Smooth muscle cell (in vitro differentiated cells): ENCODE data around the gene HORMAD2. TPM values are rescaled to one million over a fixed set of nuclear protein-coding genes. Genes with fewer than 3 reads are reported as not detected.
A peak's percentile ranks its signal among the peaks of the same experiment; 100 is the strongest.

Experiments
- DNase-seq: peaks from one replicate; lab custom pipeline; 2025; ENCODE audit not compliant: unreplicated experiment; lab: John Stamatoyannopoulos, UW
- H2AFZ ChIP-seq: fragments of 200-600 bp; sonication (generic); 2 replicates; pipeline ENCODE4 v1.6.0; 2016; ENCODE audit warnings: antibody characterized with exemption, low read depth, mild to moderate bottlenecking
- H3F3A ChIP-seq: fragments of 200-600 bp; sonication (generic); 2 replicates; pipeline ENCODE4 v1.6.0; 2017; ENCODE audit warnings: antibody characterized with exemption, low read depth
- H3K27ac ChIP-seq: fragments of 200-600 bp; sonication (generic); 2 replicates; pipeline ENCODE4 v1.5.1; 2016; ENCODE audit warnings: low read depth, mild to moderate bottlenecking
- H3K27me3 ChIP-seq: fragments of 200-600 bp; sonication (generic); 2 replicates; pipeline ENCODE4 v1.6.1; 2016; ENCODE audit warnings: low read depth, mild to moderate bottlenecking
- H3K36me3 ChIP-seq: fragments of 200-600 bp; sonication (generic); 2 replicates; pipeline ENCODE4 v1.5.1; 2016; ENCODE audit warnings: low read depth
- H3K4me1 ChIP-seq: fragments of 200-600 bp; sonication (generic); 2 replicates; pipeline ENCODE4 v1.5.1; 2016; ENCODE audit warnings: low read depth
- H3K4me2 ChIP-seq: fragments of 200-600 bp; sonication (generic); 2 replicates; pipeline ENCODE4 v1.6.0; 2016; ENCODE audit warnings: mild to moderate bottlenecking
- H3K4me3 ChIP-seq: fragments of 200-600 bp; sonication (generic); 2 replicates; pipeline ENCODE4 v1.5.1; 2016; ENCODE audit warnings: mild to moderate bottlenecking
- H3K79me2 ChIP-seq: fragments of 200-600 bp; sonication (generic); 2 replicates; pipeline ENCODE4 v1.6.0; 2016; ENCODE audit warnings: low read depth, mild to moderate bottlenecking
- H3K9ac ChIP-seq: fragments of 200-600 bp; sonication (generic); 2 replicates; pipeline ENCODE4 v1.6.0; 2016; ENCODE audit warnings: low read depth
- H3K9me3 ChIP-seq: fragments of 200-600 bp; sonication (generic); replicated peaks from 2 replicates; pipeline ENCODE4 v1.5.1; 2016; ENCODE audit warnings: low read depth
- H4K20me1 ChIP-seq: fragments of 200-600 bp; sonication (generic); 2 replicates; pipeline ENCODE4 v1.6.0; 2016; ENCODE audit warnings: low read depth
- WGBS: methylation state at CpG from one replicate; pipeline ENCODE4 v1.1.7; 2016; ENCODE audit warnings: low lambda C conversion rate; 5-methylcytosine and 5-hydroxymethylcytosine counted together
- polyA plus RNA-seq: library from polyadenylated mRNA; unstranded; fragments of >200 nt; fragmentation: Nextera tagmentation; extraction: Ambion mirVana; gene quantifications from 2 replicates; pipeline ENCODE4 v1.2.1, GENCODE V29; 2016
- total RNA-seq: library from RNA; depleted of rRNA; stranded (reverse); fragments of >200 nt; gene quantifications from 2 replicates; pipeline ENCODE4 v1.2.3, GENCODE V29; 2014
- TF ChIP-seq, protein P1 (sequence below): fragments of 200-600 bp; sonication (generic); IDR thresholded peaks from 2 replicates; pipeline ENCODE4 v1.5.1; 2017; ENCODE audit warnings: borderline replicate concordance, mild to moderate bottlenecking, antibody characterized with exemption; ENCODE audit not compliant: insufficient read depth, poor library complexity, severe bottlenecking

Gene HORMAD2
- total and polyA plus RNA-seq, 2 experiments from 2014 or later: 1.4 TPM; not detected in 1

DNA sequence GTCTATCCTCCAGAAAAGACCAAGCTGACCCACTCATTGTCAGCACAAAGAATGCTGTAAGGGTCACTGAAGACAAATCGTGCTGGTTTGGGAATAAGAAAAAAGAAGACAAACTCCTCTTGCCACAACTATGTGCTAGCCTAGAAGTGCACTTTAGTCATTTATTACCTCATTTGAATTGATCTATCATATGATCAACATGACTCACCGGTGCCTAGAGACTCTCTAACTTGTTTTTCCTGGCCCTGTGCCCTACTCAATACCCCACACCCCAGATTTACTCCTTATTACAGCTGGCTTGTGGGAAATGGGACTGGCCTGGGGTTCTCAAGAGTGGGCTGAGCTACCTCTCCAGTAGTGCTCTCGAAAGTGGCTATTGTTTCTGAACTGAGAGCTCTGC, 35.9 kb upstream of the HORMAD2 start:
- Histone ChIP-seq H3K9ac (peak overlapping the region; percentile 57), H3K36me3 (no peaks in the 10 kb centered on the region), H3K9me3 (no peaks in the 10 kb centered on the region), H2AFZ (no peak overlapping the region), H3K27me3 (no peaks in the 10 kb centered on the region), H3K4me3 (no peak overlapping the region), H3K79me2 (no peaks in the 10 kb centered on the region), H3K4me2 (no peak overlapping the region), H3K27ac (peak overlapping the region; percentile 73), H3F3A (peaks cover 4% of the 10 kb centered on the region), H4K20me1 (no peaks in the 10 kb centered on the region), H3K4me1 (no peaks in the 10 kb centered on the region)
- 70% methylated on average over 3 of the region's 3 CpGs for WGBS
- DNase-seq: no peak
- TF ChIP-seq, protein P1, sequence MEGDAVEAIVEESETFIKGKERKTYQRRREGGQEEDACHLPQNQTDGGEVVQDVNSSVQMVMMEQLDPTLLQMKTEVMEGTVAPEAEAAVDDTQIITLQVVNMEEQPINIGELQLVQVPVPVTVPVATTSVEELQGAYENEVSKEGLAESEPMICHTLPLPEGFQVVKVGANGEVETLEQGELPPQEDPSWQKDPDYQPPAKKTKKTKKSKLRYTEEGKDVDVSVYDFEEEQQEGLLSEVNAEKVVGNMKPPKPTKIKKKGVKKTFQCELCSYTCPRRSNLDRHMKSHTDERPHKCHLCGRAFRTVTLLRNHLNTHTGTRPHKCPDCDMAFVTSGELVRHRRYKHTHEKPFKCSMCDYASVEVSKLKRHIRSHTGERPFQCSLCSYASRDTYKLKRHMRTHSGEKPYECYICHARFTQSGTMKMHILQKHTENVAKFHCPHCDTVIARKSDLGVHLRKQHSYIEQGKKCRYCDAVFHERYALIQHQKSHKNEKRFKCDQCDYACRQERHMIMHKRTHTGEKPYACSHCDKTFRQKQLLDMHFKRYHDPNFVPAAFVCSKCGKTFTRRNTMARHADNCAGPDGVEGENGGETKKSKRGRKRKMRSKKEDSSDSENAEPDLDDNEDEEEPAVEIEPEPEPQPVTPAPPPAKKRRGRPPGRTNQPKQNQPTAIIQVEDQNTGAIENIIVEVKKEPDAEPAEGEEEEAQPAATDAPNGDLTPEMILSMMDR: no peak

DNA sequence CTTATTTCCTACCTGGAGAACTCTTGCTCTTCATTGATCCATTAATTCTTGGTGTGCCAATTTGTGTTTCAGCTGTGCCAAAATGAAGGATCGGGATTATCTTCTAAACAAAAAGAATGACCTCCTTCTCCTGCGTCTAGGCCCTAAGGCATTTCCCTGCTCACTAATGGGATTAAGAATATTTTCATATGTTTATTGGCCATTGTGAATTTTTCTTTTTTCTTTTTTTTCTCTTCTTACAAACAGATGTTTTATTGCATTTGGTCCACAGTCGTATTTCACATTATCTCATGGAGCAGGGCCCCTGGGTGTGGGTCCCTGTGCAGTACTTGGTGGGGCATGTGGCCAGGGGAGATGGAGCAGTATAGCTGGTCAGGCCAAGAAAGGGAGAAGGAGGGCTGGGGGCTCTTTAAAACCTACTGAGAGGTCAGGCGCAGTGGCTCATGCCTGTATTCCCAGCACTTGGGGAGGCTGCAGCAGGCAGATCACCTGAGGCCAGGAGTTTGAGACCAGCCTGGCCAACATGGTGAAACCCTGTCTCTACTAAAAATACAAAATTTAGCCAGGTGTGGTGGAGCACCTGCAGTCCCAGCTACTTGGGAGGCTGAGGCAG, 35.3 kb upstream of the HORMAD2 start:
- H3F3A ChIP-seq: peaks cover 4% of the 10 kb centered on the region
- H3K4me3 ChIP-seq: no peak overlapping the region
- no peaks in the 10 kb centered on the region for H3K4me1 ChIP-seq
- no peaks in the 10 kb centered on the region for H3K79me2 ChIP-seq
- no peaks in the 10 kb centered on the region for H4K20me1 ChIP-seq
- H3K9me3 ChIP-seq: no peaks in the 10 kb centered on the region
- H2AFZ ChIP-seq: no peak overlapping the region
- H3K4me2 ChIP-seq: no peak overlapping the region
- peak overlapping the region; percentile 57 for H3K9ac ChIP-seq
- H3K36me3 ChIP-seq: no peaks in the 10 kb centered on the region
- TF ChIP-seq, protein P1: no peak
- H3K27me3 ChIP-seq: no peaks in the 10 kb centered on the region
- DNase-seq: no peak
- H3K27ac ChIP-seq: peak overlapping the region; percentile 73
- WGBS: 91% methylated on average over 4 of the region's 4 CpGs

DNA sequence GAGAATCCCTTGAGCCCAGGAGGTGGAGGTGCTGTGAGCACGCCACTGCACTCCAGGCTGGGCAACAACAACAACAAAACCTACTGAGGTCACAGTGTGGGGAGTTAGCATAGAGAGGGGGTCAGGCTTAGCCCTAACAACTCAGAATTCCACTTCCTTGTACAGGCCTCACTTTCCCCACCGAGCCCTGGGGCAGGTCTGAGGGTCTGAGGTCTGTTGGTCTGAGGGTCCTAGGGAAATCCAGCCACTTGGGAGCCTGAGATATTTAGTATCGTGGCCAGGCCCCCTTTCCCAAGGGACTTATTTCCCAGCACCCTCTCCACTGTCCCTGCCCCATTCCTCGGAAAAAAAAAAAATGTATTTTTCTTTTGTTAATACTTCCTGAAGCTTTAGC, 34.8 kb upstream of the HORMAD2 start:
- H3K9me3 ChIP-seq: no peaks in the 10 kb centered on the region
- no peaks in the 10 kb centered on the region for H3K27me3 ChIP-seq
- no peak overlapping the region for H2AFZ ChIP-seq
- H3K9ac ChIP-seq: no peak overlapping the region
- WGBS: 88% methylated on average over 4 of the region's 4 CpGs
- H3K27ac ChIP-seq: no peak overlapping the region
- H3K4me2 ChIP-seq: no peak overlapping the region
- H3K79me2 ChIP-seq: no peaks in the 10 kb centered on the region
- H4K20me1 ChIP-seq: no peaks in the 10 kb centered on the region
- TF ChIP-seq, protein P1: no peak
- no peaks in the 10 kb centered on the region for H3K4me1 ChIP-seq
- DNase-seq: no peak
- peaks cover 4% of the 10 kb centered on the region for H3F3A ChIP-seq
- no peak overlapping the region for H3K4me3 ChIP-seq
- H3K36me3 ChIP-seq: no peaks in the 10 kb centered on the region
